ENCODE results near the gene PSMA6.
"Not testable (repeated sequence)": the region's sequence is repeated elsewhere in the genome, so short reads cannot be mapped to it uniquely, and the experiment has no call there.

The PSMA6 gene

DNA sequence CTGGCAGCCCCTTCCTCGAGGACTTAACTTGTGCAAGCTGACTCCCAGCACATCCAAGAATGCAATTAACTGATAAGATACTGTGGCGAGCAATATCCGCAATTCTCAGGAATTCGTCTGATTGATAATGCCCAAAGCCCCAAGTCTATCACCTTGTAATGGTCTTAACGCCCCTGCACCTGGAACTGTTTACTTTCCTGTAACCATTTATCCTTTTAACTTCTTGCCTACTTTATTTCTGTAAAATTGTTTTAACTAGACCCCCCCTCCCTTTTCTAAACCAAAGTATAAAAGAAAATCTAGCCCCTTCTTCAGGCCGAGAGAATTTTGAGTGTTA is 55.8 kb downstream of the PSMA6 start:
- H3K27me3 ChIP-seq (ENCODE audit: low read depth); in situ Hi-C loops (cut with MboI; ENCODE audit: low sequenced_read_pairs); H3K4me1 ChIP-seq; H3K9me3 ChIP-seq; DNase-seq (ENCODE audit: low spot score in 2 of 2); H3K4me3 ChIP-seq; H3K36me3 ChIP-seq (replicated peaks): not testable (repeated sequence)

DNA sequence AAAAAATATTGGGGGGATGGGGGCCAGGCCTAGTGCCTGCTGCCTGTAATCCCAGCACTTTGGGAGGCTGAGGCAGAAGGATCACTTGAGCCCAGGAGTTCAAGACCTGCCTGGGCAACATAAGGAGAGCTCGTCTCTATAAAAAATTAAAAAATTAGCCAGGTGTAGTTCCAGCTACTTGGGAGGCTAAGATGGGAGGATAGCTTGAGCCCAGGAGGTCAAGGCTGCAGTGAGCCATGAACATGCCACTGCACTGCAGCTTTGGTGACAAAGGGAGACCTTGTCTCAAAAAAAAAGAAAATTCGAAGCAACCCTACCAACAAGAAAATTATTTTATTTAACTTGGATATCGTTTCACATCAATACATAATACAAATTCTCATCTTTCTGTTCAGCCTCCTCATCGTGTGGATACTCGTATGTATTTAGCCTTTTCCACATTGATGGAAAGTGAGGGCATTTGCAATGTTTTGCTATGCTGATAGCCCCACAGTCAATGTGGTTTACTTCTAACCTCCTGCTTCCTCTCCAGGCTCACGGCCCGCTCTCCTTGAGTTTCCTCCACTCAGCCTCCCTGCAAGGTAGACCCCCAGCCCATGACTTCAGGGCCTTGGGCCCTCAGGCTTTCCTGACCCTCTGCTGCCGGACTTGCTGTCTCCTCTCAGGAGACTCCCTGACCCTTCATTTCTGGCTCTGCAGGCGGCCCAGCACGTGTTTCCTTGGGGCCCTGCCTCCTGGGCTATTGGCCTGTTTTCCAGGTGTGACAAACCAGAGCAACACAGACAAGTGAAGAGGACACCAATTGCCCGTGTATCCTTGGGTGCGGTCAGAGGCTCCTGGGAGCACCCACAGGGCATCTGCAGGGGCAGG is 57.5 kb downstream of the PSMA6 start:
- in situ Hi-C loops (cut with MboI; ENCODE audit: low sequenced_read_pairs): no loop called here
- no peak for DNase-seq (ENCODE audit: low spot score in 2 of 2)
- Histone ChIP-seq H3K9me3 (no peaks in the 10 kb centered on the region), H3K4me1 (peaks cover 7% of the 10 kb centered on the region; the same call in 1 of the 2 replicates), H3K36me3 (replicated peaks) (no peaks in the 10 kb centered on the region), H3K27me3 (ENCODE audit: low read depth) (no peaks in the 10 kb centered on the region), H3K4me3 (no peak overlapping the region)

DNA sequence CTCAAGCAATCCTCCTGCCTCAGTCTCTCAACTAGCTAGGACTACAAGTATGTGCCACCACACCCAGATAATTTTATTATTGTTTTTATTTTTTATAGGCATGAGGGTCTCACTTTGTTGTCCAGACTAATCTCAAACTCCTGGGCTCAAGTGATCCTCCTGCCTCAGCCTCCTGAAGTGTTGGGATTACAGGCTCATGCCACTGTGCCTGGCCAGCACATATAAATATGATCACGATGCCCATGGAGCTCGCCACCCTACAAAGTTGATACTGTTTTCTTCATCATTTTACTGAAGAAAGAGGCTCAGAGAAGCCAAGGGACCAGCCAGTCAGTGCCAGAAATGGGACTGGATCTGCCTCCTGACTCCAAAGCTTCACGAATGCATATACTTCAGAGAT is 59.3 kb downstream of the PSMA6 start:
- Histone ChIP-seq H3K4me1 (peaks cover 7% of the 10 kb centered on the region; the same call in 1 of the 2 replicates), H3K9me3 (no peaks in the 10 kb centered on the region), H3K27me3 (ENCODE audit: low read depth) (no peaks in the 10 kb centered on the region), H3K36me3 (replicated peaks) (no peaks in the 10 kb centered on the region), H3K4me3 (no peak overlapping the region)
- no peak for DNase-seq (ENCODE audit: low spot score in 2 of 2)
- in situ Hi-C loops (cut with MboI; ENCODE audit: low sequenced_read_pairs): no loop called here

DNA sequence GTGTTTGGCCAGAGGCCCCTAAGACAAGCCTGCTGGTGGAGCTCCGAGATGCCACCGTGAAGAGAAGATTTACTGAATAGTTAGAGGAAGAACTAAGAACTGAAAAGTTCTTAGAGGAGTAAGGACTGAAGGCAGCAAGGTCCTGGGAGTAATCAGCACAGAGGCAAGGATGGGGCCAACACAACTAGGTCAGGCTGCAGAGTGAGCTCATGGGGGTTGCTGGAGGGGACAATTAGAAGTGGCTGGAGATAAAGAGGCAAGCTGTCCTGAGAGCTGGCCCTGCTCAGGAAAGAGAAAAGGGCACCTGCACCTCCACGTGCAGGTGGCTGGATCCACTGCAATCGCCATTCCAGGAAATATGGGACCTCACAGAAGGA is 59.7 kb downstream of the PSMA6 start:
- Histone ChIP-seq H3K9me3 (no peaks in the 10 kb centered on the region), H3K36me3 (replicated peaks) (no peaks in the 10 kb centered on the region), H3K27me3 (ENCODE audit: low read depth) (no peaks in the 10 kb centered on the region), H3K4me3 (no peak overlapping the region), H3K4me1 (peaks cover 7% of the 10 kb centered on the region; the same call in 1 of the 2 replicates)
- DNase-seq (ENCODE audit: low spot score in 2 of 2): no peak
- in situ Hi-C loops (cut with MboI; ENCODE audit: low sequenced_read_pairs): no loop called here

DNA sequence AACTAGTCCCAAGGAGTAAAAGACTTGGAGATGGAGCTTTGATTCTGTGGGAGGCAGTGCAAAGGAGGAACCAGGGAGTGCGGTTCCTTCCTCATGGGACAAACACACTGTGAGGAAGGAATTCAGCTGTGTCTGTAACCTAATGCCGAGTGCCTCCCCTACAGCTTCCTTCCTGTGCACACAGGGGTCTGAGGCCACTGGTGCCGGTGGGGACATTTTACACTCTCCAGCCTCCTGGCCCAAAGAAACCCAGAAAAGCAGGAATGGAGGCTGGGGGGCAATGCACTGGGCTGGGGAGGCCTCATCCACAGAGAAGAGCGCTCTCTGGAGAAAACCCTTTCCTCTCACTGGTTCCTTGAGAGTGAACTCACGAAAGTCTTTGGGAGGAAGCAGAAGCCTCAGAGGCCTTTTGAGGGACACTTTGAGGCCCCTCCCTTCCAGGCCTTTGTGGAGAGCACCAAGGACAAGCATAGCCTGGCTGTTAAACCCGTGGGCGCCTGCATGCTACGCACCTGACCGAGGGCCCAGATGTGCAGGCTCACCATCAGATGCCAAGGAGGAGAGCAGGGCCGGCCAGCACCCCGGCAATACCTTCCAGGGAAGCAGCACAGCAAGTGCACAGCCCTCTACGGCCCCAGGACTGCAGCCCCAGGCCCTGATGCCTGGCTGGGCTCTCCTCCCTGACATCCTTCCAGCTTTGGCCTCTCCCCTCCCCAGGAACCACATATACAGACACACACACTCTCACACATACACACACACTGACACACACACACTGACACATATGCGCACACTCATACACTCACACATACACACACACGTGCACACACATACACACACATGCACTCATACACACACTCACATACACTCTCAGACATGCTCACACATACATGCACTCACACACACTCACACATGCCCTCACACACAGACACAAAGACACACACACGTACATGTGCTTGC is 60.4 kb downstream of the PSMA6 start:
- Histone ChIP-seq H3K4me3 (no peak overlapping the region), H3K9me3 (no peaks in the 10 kb centered on the region), H3K4me1 (peaks cover 3% of the 10 kb centered on the region; the same call in 1 of the 2 replicates), H3K36me3 (replicated peaks) (no peaks in the 10 kb centered on the region), H3K27me3 (ENCODE audit: low read depth) (no peaks in the 10 kb centered on the region)
- no peak for DNase-seq (ENCODE audit: low spot score in 2 of 2)
- in situ Hi-C loops (cut with MboI; ENCODE audit: low sequenced_read_pairs): no loop called here

DNA sequence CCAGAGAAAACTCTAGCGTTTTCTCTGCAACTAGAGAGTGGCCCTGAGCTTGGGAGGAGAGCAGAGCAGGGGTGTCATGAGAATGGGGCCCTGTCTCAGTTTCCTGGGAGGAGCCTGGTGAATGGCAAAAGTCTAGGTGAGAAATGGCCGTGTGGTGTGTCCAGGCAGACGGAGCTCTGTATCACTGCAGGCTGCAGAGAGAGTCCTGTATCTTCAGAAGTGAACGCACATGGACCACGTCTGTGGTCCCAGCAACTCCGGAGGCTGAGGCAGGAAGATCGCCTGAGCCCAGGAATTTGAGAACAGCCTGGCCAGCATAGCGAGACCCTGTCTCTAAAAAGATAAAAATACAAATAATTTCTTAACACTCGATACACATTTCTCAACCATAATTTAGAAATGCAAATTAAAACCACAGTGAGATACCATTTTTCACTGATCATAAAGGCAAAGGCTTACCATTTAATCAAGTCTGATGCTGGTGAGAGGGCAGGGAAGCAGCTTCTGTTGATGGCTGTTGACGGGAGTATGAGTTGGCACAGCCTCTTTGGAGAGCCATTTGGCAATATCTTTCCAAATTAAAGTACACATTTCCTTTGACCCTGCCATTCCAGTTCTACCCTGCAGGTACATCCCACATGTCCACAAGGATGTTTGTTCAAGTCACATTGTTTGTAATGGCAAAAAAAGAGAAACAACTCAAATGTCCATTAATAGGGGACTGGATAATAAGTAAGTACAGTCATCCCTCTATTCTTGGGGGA is 61.4 kb downstream of the PSMA6 start:
- Histone ChIP-seq H3K9me3 (no peaks in the 10 kb centered on the region), H3K4me1 (no peaks in the 10 kb centered on the region), H3K27me3 (ENCODE audit: low read depth) (no peaks in the 10 kb centered on the region), H3K36me3 (replicated peaks) (no peaks in the 10 kb centered on the region), H3K4me3 (no peak overlapping the region)
- in situ Hi-C loops (cut with MboI; ENCODE audit: low sequenced_read_pairs): no loop called here
- no peak for DNase-seq (ENCODE audit: low spot score in 2 of 2)

DNA sequence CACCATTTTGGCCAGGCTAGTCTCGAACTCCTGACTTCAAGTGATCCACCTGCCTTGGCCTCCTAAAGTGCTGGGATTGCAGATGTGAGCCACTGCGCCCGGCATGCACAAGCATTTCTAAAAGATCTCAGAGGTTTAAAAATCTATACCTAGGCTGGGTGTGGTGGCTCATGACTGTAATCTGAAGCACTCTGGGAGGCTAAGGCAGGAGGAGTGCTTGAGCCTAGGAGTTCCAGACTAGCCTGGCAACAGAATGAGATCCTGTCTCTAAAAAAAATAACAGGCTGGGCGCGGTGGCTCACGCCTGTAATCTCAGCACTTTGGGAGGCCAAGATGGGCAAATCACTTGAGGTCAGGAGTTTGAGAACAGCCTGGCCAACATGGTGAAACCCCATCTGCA is 63.1 kb downstream of the PSMA6 start:
- H3K9me3 ChIP-seq; H3K4me3 ChIP-seq; H3K27me3 ChIP-seq (ENCODE audit: low read depth); H3K4me1 ChIP-seq; DNase-seq (ENCODE audit: low spot score in 2 of 2); H3K36me3 ChIP-seq (replicated peaks); in situ Hi-C loops (cut with MboI; ENCODE audit: low sequenced_read_pairs): not testable (repeated sequence)

DNA sequence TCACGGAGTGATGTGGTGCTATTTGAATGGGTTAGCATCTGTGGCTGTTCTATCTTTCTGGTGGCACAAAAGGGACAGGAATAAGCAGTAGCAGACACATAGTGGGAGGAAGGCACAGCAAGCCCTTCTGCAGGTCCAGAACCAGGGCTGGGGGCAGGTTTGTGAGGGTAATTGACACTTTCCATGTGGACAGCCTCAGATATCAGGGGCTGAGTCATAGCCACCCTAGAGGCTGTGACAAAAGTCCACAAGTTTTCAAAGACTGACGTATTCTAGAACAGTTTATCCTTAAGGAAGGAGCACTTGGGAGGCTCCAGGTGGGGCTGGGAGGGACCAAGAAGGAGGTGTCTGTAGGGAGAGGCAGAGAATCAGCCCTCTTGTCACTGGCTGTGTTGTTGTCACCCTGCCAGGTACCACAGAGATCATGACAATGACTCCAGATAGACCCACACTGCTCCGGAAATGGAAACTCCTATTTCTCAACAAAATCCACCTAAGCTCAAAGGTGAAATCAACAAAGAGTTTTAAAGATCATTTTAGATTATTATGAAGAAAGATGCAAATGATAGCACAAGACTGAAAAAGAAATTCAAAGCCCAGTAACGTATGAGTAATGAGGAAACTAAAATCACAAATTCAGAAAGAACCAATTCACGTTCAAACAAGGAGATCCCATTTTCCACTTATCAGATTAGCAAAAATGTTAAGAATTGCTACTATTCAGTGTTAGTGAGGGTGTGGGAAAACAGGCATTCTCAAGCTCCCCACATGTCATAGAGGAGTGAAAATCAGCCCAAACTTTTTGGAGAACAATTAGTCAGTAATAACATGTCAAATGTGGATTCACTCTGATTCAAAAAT is 64.0 kb downstream of the PSMA6 start:
- no peaks in the 10 kb centered on the region for H3K4me1 ChIP-seq
- H3K27me3 ChIP-seq (ENCODE audit: low read depth): no peaks in the 10 kb centered on the region
- H3K9me3 ChIP-seq: no peaks in the 10 kb centered on the region
- no peak for DNase-seq (ENCODE audit: low spot score in 2 of 2)
- H3K4me3 ChIP-seq: no peak overlapping the region
- no peaks in the 10 kb centered on the region for H3K36me3 ChIP-seq (replicated peaks)
- in situ Hi-C loops (cut with MboI; ENCODE audit: low sequenced_read_pairs): no loop called here

DNA sequence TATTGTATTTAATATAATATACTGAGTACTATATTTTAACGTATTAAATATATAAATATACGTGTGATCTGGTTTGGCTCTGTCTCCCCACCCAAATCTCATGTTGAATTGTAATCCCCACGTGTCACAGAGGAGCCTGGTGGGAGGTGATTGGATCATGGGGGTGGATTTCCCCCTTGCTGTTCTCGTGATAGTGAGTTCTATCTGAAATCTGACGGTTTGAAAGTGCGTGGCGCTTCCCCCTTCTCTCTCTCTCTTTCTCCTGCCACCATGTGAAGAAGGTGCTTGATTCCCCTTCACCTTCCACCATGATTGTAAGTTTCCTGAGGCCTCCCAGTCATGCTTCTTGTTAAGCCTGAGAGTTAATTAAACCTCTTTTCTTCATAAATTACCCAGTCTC is 67.5 kb downstream of the PSMA6 start:
- H3K36me3 ChIP-seq (replicated peaks); H3K9me3 ChIP-seq; H3K4me1 ChIP-seq; H3K27me3 ChIP-seq (ENCODE audit: low read depth); DNase-seq (ENCODE audit: low spot score in 2 of 2); H3K4me3 ChIP-seq; in situ Hi-C loops (cut with MboI; ENCODE audit: low sequenced_read_pairs): not testable (repeated sequence)

DNA sequence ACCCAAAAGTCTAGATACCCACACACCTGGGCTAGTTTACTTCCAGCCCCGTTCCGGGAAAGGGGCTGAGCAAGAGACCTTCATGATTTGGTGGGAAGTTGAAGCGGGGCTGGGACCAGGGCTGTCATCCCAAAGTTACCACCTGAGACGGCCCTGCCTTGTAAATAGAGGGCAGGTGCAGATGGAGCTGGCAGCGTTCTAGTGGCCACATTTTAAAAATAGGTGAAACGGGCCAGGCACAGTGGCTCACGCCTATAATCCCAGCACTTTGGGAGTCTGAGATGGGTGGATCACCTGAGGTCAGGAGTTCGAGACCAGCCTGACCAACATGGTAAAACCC is 68.9 kb downstream of the PSMA6 start:
- in situ Hi-C loops (cut with MboI; ENCODE audit: low sequenced_read_pairs): no loop called here
- no peaks in the 10 kb centered on the region for H3K9me3 ChIP-seq
- H3K27me3 ChIP-seq (ENCODE audit: low read depth): no peaks in the 10 kb centered on the region
- no peaks in the 10 kb centered on the region for H3K36me3 ChIP-seq (replicated peaks)
- H3K4me3 ChIP-seq: no peak overlapping the region
- no peaks in the 10 kb centered on the region for H3K4me1 ChIP-seq
- no peak for DNase-seq (ENCODE audit: low spot score in 2 of 2)

DNA sequence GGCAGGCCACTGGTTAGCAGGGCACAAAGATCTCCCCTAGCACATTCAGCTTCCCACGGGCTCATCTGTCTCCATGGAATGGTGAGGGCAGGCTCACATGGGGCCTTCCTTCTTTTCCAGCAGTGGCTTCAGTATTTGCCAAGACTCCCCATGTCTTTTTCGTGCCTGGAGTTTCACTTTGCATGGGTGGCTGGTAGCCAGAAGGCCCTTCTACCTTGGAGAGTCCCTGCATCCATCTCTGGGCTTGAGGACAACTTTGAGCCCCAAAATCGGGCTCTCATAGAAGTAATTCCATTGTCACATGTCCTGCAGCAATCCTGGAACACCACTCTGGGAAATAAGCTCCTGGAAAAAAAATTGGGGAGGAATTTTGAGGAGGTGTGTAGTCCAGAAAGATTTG is 70.3 kb downstream of the PSMA6 start:
- H3K4me3 ChIP-seq: no peak overlapping the region
- no peaks in the 10 kb centered on the region; the same call in 1 of the 2 replicates for H3K4me1 ChIP-seq
- no peaks in the 10 kb centered on the region for H3K36me3 ChIP-seq (replicated peaks)
- H3K27me3 ChIP-seq (ENCODE audit: low read depth): no peaks in the 10 kb centered on the region
- no peak for DNase-seq (ENCODE audit: low spot score in 2 of 2)
- in situ Hi-C loops (cut with MboI; ENCODE audit: low sequenced_read_pairs): no loop called here
- H3K9me3 ChIP-seq: no peaks in the 10 kb centered on the region

DNA sequence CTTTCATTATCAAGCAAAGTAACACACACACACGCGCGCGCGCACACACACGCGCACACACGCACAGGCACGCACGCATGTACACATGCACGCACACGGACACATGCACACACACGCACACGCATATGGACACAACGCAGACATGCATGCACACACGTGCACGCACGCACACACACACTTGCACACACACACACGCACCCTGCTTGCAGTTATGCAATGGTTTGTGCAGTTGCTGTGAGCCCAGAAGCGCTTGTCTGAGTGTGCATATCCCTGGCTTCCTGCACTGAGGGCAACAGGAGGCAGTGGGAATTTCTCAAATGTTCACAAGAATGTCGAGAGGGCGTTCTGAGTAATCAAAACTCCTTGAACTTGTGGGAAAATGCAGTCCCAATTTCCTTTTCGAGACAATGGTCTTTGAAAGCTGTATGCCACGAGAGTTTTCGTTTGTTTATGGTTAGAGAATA is 70.8 kb downstream of the PSMA6 start:
- in situ Hi-C loops (cut with MboI; ENCODE audit: low sequenced_read_pairs): no loop called here
- no peaks in the 10 kb centered on the region for H3K9me3 ChIP-seq
- H3K27me3 ChIP-seq (ENCODE audit: low read depth): no peaks in the 10 kb centered on the region
- DNase-seq (ENCODE audit: low spot score in 2 of 2): no peak
- H3K4me1 ChIP-seq: no peaks in the 10 kb centered on the region; the same call in 1 of the 2 replicates
- H3K36me3 ChIP-seq (replicated peaks): no peaks in the 10 kb centered on the region
- no peak overlapping the region for H3K4me3 ChIP-seq
